Ishikawa (cell line): ENCODE measurements around the gene CCR6.

Experiments used
- CEBPB ChIP-seq: IDR thresholded peaks from 2 replicates; pipeline ENCODE4 v1.6.1; 2012
- CREB1 ChIP-seq: IDR thresholded peaks from 2 replicates; pipeline ENCODE4 v1.6.1; 2012; ENCODE audit warnings: low read depth
- EGR1 ChIP-seq: IDR thresholded peaks from 2 replicates; pipeline ENCODE4 v1.6.1; 2012
- EP300 ChIP-seq: IDR thresholded peaks from 2 replicates; pipeline ENCODE4 v1.6.1; 2012; ENCODE audit warnings: borderline replicate concordance
- FOXM1 ChIP-seq: IDR thresholded peaks from 2 replicates; pipeline ENCODE4 v1.6.1; 2012; ENCODE audit warnings: low read depth, borderline replicate concordance
- NFIC ChIP-seq: IDR thresholded peaks from 2 replicates; pipeline ENCODE4 v1.6.1; 2012
- RAD21 ChIP-seq: IDR thresholded peaks from 2 replicates; pipeline ENCODE4 v1.6.1; 2012; ENCODE audit warnings: low read depth
- TAF1 ChIP-seq: IDR thresholded peaks from 2 replicates; pipeline ENCODE4 v1.6.1; 2012; ENCODE audit warnings: low read depth, mild to moderate bottlenecking
- TCF12 ChIP-seq: IDR thresholded peaks from 2 replicates; pipeline ENCODE4 v1.6.1; 2012; ENCODE audit warnings: low read depth
- TEAD4 ChIP-seq: IDR thresholded peaks from 2 replicates; pipeline ENCODE4 v1.6.1; 2012
- YY1 ChIP-seq: IDR thresholded peaks from 2 replicates; pipeline ENCODE4 v1.6.1; 2012; ENCODE audit warnings: low read depth
- ZBTB7A ChIP-seq: IDR thresholded peaks from 2 replicates; pipeline ENCODE4 v1.6.1; 2012; ENCODE audit warnings: low read depth
- TF ChIP-seq, protein P1 (sequence below): IDR thresholded peaks from 2 replicates; pipeline ENCODE4 v1.6.1; 2012
- TF ChIP-seq, protein P2 (sequence below): IDR thresholded peaks from 2 replicates; pipeline ENCODE4 v1.6.1; 2012; ENCODE audit warnings: low read depth, mild to moderate bottlenecking
- TF ChIP-seq, protein P3 (sequence below): IDR thresholded peaks from 2 replicates; pipeline ENCODE4 v1.6.1; 2012

The CCR6 gene

DNA sequence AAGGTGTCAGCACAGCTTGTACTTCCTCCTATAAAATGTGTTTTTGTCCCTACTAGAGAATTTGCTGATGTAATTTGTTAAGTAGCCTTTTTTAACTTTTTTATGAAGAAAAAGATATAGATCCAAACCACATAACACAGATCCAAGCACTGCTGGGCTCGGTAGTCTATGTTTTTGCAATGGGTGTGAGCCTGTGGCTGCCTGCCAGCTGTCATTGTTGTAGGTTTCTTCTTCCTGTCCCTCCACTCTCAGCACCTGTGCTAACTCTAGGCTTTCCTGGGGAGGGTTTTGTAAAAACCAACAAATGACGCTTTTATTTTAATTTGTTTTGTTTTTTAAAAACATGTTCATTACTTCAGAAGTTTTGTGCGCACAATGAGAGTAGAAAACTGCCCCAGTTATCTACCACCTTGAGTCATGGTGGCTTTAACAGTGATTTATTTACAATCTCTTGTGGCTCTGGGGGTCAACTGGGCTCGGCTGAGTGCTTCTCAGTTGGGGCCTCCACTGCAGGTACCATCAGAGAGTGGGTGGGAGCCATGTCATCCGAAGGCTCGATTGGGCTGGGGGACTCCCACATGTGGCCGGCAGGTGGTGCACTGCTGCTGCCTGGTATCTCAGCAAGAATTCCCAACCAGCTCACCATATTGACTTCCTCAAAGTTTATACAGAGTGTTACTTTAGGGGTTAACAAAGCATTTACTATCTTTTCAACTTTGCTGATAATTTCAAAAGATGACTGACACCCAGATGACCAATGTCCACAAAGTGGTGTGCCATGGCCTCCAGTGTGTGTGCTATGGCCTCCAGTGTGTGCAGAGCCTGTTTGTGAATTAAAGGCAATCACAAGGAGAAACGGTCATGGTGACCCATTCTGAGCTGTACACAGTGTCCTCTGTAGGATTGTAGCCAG lies 3.0 kb upstream of the CCR6 start:
- TF ChIP-seq NFIC: no peak

DNA sequence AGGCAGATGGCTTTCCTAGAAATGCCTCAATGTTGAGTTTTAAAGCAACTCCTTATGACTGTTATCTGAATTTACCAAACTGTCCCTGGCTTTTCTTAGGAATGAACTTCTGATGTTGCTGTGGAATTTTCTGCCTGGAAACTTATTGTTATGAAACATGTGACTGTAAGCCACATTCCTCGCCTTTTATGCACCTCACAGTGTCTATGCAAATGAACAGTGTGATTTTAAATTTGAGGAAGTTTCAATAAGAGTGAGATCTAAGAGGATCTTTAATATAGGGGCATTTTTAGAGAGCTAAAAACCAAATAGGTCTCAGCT lies 2.4 kb upstream of the CCR6 start:
- TF ChIP-seq, protein P1, sequence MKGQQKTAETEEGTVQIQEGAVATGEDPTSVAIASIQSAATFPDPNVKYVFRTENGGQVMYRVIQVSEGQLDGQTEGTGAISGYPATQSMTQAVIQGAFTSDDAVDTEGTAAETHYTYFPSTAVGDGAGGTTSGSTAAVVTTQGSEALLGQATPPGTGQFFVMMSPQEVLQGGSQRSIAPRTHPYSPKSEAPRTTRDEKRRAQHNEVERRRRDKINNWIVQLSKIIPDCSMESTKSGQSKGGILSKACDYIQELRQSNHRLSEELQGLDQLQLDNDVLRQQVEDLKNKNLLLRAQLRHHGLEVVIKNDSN: no peak
- TF ChIP-seq EP300 (no peak), FOXM1 (no peak), CEBPB (no peak)
- TF ChIP-seq, protein P2, sequence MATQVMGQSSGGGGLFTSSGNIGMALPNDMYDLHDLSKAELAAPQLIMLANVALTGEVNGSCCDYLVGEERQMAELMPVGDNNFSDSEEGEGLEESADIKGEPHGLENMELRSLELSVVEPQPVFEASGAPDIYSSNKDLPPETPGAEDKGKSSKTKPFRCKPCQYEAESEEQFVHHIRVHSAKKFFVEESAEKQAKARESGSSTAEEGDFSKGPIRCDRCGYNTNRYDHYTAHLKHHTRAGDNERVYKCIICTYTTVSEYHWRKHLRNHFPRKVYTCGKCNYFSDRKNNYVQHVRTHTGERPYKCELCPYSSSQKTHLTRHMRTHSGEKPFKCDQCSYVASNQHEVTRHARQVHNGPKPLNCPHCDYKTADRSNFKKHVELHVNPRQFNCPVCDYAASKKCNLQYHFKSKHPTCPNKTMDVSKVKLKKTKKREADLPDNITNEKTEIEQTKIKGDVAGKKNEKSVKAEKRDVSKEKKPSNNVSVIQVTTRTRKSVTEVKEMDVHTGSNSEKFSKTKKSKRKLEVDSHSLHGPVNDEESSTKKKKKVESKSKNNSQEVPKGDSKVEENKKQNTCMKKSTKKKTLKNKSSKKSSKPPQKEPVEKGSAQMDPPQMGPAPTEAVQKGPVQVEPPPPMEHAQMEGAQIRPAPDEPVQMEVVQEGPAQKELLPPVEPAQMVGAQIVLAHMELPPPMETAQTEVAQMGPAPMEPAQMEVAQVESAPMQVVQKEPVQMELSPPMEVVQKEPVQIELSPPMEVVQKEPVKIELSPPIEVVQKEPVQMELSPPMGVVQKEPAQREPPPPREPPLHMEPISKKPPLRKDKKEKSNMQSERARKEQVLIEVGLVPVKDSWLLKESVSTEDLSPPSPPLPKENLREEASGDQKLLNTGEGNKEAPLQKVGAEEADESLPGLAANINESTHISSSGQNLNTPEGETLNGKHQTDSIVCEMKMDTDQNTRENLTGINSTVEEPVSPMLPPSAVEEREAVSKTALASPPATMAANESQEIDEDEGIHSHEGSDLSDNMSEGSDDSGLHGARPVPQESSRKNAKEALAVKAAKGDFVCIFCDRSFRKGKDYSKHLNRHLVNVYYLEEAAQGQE: no peak

DNA sequence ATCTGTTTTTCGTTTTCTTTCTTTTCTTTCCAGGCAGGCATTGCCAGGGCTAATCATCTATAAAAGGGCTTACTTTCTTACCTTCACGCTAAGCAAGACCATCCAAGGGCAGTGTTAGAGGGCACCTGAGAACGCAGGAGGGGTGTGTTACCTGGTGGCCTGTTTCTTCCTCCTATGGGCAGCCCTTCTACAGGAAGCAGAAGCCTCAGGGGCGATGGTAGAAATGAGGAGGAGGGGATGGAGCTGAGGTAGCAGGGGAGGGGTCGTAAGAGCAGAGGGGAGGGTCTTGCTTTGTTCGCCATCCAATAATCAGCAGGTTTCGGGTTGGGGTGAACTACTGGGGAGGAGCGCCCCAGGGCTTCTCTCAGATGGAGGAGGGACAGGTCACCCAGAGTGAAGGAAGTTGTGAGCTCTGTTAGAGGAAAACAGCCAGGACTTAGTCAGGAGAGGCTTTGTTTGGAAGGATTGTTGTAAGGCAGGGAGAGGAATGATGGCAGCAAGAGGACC lies 1.5 kb upstream of the CCR6 start:
- TF ChIP-seq, protein P1: no peak
- TF ChIP-seq FOXM1 (no peak), TEAD4 (no peak), TCF12 (no peak), CREB1 (no peak), ZBTB7A (no peak), YY1 (no peak), EGR1 (no peak), RAD21 (no peak), TAF1 (no peak), NFIC (no peak), EP300 (no peak)
- TF ChIP-seq, protein P3, sequence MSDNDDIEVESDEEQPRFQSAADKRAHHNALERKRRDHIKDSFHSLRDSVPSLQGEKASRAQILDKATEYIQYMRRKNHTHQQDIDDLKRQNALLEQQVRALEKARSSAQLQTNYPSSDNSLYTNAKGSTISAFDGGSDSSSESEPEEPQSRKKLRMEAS: no peak
- TF ChIP-seq, protein P2: no peak

DNA sequence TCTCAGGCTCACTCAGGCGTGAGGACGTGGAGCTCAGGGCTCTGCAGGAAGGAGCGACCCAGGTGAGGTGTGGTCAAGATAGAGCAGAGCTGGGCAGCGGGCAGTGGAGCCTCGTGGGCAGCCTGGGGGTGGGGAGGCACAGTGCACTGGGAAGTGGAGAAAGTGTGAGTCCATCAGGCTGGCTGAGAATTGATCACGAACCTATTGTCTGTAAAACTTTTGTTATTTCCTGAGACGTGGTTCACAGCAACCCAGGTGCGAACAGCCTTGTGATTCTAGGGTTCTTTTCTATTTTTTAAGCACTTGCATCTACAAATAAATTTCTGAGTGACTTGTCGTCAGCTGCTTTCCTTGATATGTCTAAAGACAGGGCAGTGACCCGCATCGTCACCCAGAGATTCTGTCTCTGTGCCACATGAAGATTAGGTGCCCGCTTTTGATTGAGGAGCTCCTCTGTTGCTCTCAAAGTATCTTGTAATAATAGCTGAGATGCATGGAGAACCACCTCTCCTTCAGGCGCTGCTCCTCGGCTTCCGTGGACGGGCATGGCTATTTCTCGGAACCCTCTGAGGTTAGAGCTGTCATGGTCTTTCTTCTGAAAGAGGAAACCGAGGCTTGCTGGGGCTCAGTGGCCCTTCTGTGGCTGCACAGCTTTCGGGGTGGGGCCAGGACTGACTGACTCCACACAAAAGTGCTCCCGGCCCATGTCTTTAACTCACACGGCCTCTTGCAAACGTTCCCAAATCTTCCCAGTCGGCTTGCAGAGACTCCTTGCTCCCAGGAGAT lies 662 bp upstream of the CCR6 start:
- no peak for TF ChIP-seq TAF1

DNA sequence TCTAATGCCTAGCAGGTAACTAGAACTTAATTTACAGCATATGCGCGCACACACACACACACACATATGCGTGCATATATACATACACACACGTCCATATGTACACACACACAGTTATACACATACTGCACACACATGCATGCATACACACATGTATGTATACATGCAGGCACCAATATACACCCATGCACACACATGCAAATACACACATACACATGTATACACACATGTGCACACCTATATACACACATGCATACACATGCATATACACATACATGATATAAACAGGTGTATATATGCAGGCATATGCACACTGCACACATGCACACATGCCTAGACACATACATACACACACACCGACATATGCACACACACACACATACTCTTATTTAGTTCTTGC lies 1.9 kb downstream of the CCR6 start:
- TF ChIP-seq CREB1 (no peak), ZBTB7A (no peak), EP300 (no peak), RAD21 (no peak), CEBPB (no peak), FOXM1 (no peak), EGR1 (no peak), TCF12 (no peak), NFIC (no peak), TEAD4 (no peak), YY1 (no peak), TAF1 (no peak)
- TF ChIP-seq, protein P3: no peak
- TF ChIP-seq, protein P2: no peak
- TF ChIP-seq, protein P1: no peak
